MM.1S (cell line): Measurements from ENCODE around the gene TEX9.

Source experiments
- EZH2 ChIP-seq: fragments of 300-600 bp; sonication (generic); optimal IDR thresholded peaks from 2 replicates; pipeline ENCODE3; 2017; ENCODE audit warnings: low read depth, mild to moderate bottlenecking, antibody characterized with exemption, low read length, mixed read lengths
- TF ChIP-seq, protein P1 (sequence below): fragments of 300-600 bp; sonication (generic); IDR thresholded peaks from 2 replicates; pipeline ENCODE4 v1.5.1; 2016; ENCODE audit warnings: antibody characterized with exemption, low read length, mixed read lengths

DNA sequence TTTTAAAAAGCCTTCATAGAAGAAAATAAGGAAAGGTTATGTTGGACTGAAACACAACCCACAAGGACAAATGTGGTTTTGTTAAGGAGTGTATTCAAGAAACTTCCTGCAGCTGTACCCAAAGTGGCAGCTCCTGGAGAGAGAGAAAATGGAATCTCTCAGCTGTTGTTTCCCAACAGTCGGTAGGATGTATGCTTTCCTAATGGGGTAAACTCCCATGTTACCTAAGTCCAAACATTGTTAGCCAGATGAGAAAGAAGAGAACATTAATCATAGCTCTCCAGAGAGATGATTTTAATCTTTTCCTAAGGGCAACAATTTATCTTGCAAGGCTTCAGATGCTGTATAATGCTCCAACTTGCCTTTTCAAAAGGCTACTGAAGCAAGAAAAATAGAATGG, 22.6 kb upstream of the TEX9 start:
- TF ChIP-seq, protein P1, sequence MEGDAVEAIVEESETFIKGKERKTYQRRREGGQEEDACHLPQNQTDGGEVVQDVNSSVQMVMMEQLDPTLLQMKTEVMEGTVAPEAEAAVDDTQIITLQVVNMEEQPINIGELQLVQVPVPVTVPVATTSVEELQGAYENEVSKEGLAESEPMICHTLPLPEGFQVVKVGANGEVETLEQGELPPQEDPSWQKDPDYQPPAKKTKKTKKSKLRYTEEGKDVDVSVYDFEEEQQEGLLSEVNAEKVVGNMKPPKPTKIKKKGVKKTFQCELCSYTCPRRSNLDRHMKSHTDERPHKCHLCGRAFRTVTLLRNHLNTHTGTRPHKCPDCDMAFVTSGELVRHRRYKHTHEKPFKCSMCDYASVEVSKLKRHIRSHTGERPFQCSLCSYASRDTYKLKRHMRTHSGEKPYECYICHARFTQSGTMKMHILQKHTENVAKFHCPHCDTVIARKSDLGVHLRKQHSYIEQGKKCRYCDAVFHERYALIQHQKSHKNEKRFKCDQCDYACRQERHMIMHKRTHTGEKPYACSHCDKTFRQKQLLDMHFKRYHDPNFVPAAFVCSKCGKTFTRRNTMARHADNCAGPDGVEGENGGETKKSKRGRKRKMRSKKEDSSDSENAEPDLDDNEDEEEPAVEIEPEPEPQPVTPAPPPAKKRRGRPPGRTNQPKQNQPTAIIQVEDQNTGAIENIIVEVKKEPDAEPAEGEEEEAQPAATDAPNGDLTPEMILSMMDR: no peak
- TF ChIP-seq EZH2: no peak
